OCI-LY1 (cell line): ENCODE measurements around the gene DDX59.

Source experiments
- H2AFZ ChIP-seq: fragments of 200-600 bp; sonication (generic), shearing (Covaris generic); 2 replicates; pipeline ENCODE4 v1.6.0; 2014; ENCODE audit warnings: antibody characterized with exemption, mild to moderate bottlenecking, low read length
- H3F3A ChIP-seq: fragments of 200-600 bp; sonication (generic), shearing (Covaris generic); 2 replicates; pipeline ENCODE4 v1.6.0; 2014; ENCODE audit warnings: mild to moderate bottlenecking, antibody characterized with exemption, low read length, moderate library complexity; ENCODE audit not compliant: insufficient read depth
- H3K27ac ChIP-seq: fragments of 200-600 bp; sonication (generic); 2 replicates; pipeline ENCODE4 v1.5.1; 2014; ENCODE audit warnings: low read length, mixed run types, mild to moderate bottlenecking, low read depth; ENCODE audit not compliant: poor library complexity, severe bottlenecking
- H3K27me3 ChIP-seq: fragments of 200-600 bp; sonication (generic); 2 replicates; pipeline ENCODE4 v1.6.0; 2014; ENCODE audit warnings: antibody characterized with exemption, mild to moderate bottlenecking, low read length, moderate library complexity; ENCODE audit not compliant: insufficient read depth
- H3K36me3 ChIP-seq: fragments of 200-600 bp; sonication (generic); 2 replicates; pipeline ENCODE4 v1.6.1; 2014; ENCODE audit warnings: mild to moderate bottlenecking, antibody characterized with exemption, low read length, moderate library complexity, mixed read lengths; ENCODE audit not compliant: insufficient read depth
- H3K4me1 ChIP-seq: fragments of 200-600 bp; sonication (generic); 2 replicates; pipeline ENCODE4 v1.5.1; 2014; ENCODE audit warnings: mild to moderate bottlenecking, low read length, moderate library complexity; ENCODE audit not compliant: insufficient read depth, severe bottlenecking
- H3K4me2 ChIP-seq: fragments of 200-600 bp; sonication (generic), shearing (Covaris generic); 2 replicates; pipeline ENCODE4 v1.6.1; 2014; ENCODE audit warnings: low read length
- H3K4me3 ChIP-seq: fragments of 200-600 bp; sonication (generic); 2 replicates; pipeline ENCODE4 v1.5.1; 2014; ENCODE audit warnings: low read length, low read depth, mild to moderate bottlenecking, mixed read lengths; ENCODE audit not compliant: poor library complexity, severe bottlenecking
- H3K79me2 ChIP-seq: fragments of 200-600 bp; shearing (Covaris generic); 2 replicates; pipeline ENCODE4 v1.6.1; 2016; ENCODE audit warnings: mixed run types, low read length, mixed read lengths; ENCODE audit not compliant: insufficient read depth
- H3K9ac ChIP-seq: fragments of 200-600 bp; sonication (generic), shearing (Covaris generic); 2 replicates; pipeline ENCODE4 v1.6.1; 2014; ENCODE audit warnings: mild to moderate bottlenecking, low read length, mixed read lengths
- H3K9me2 ChIP-seq: fragments of 200-600 bp; sonication (generic), shearing (Covaris generic); 2 replicates; pipeline ENCODE4 v1.6.1; 2014; ENCODE audit warnings: low read depth, mild to moderate bottlenecking, low read length, mixed read lengths
- H3K9me3 ChIP-seq: fragments of 200-600 bp; shearing (Covaris generic); 2 replicates; pipeline ENCODE4 v1.6.1; 2014; ENCODE audit warnings: low read length, mixed read lengths
- H4K20me1 ChIP-seq: fragments of 200-600 bp; sonication (generic), shearing (Covaris generic); 2 replicates; pipeline ENCODE4 v1.6.0; 2016; ENCODE audit warnings: mild to moderate bottlenecking, low read length; ENCODE audit not compliant: insufficient read depth
- CTCF ChIP-seq: fragments of 200-600 bp; sonication (generic), shearing (Covaris generic); IDR thresholded peaks from 2 replicates; pipeline ENCODE4 v1.5.1; 2017; ENCODE audit warnings: mild to moderate bottlenecking, antibody characterized with exemption, low read length, moderate library complexity, mixed read lengths
- EZH2 ChIP-seq: fragments of 200-600 bp; sonication (generic), shearing (Covaris generic); IDR thresholded peaks from 2 replicates; pipeline ENCODE4 v1.8.0; 2017; ENCODE audit warnings: borderline replicate concordance, mixed run types, mild to moderate bottlenecking, antibody characterized with exemption, low read length, moderate library complexity, mixed read lengths

Gene DDX59

GRCh38 chr1:200620273-200621131 lies 49.2 kb downstream of the DDX59 start, which contains the start of gene KIF14:
KIF14 (minus strand) TSS chr1:200620751; CDS start chr1:200618723, 2,028 bp downstream.
- H3K4me3 ChIP-seq = peak within 1 kb of the TSS; percentile 87
- no peaks in the 10 kb centered on the region for H4K20me1 ChIP-seq
- H3K36me3 ChIP-seq = peaks cover 25% of the 10 kb centered on the region
- peak within 1 kb of the TSS; percentile 86 for H3K9ac ChIP-seq
- no peaks in the 10 kb centered on the region for H3K9me2 ChIP-seq
- H2AFZ ChIP-seq = peak within 1 kb of the TSS; percentile 98
- H3K4me2 ChIP-seq = peak within 1 kb of the TSS; percentile 98
- H3K27ac ChIP-seq = peak within 1 kb of the TSS; percentile 61
- no peaks in the 10 kb centered on the region for H3K79me2 ChIP-seq
- H3F3A ChIP-seq = no peaks in the 10 kb centered on the region
- H3K4me1 ChIP-seq = peaks cover 20% of the 10 kb centered on the region
- no peaks in the 10 kb centered on the region for H3K9me3 ChIP-seq
- H3K27me3 ChIP-seq = no peaks in the 10 kb centered on the region
- no peak for TF ChIP-seq CTCF
- no peak for TF ChIP-seq EZH2

- H3K36me3 ChIP-seq = peaks cover 31% of the 10 kb centered on the region
- TF ChIP-seq CTCF (no peak), EZH2 (no peak)
- no peak overlapping the region for H3K27ac ChIP-seq
- H2AFZ ChIP-seq = no peak overlapping the region
- H4K20me1 ChIP-seq = no peaks in the 10 kb centered on the region
- peak overlapping the region; percentile 87 for H3K4me3 ChIP-seq
- no peaks in the 10 kb centered on the region for H3K27me3 ChIP-seq
- H3K9me3 ChIP-seq = no peaks in the 10 kb centered on the region
- no peaks in the 10 kb centered on the region for H3F3A ChIP-seq
- no peaks in the 10 kb centered on the region for H3K79me2 ChIP-seq
- H3K9ac ChIP-seq = peak overlapping the region; percentile 86
- H3K4me1 ChIP-seq = peaks cover 20% of the 10 kb centered on the region
- H3K4me2 ChIP-seq = peak overlapping the region; percentile 98
- no peaks in the 10 kb centered on the region for H3K9me2 ChIP-seq
Observed at GRCh38 chr1:200619894-200620272, 49.8 kb downstream of the DDX59 start.

- H2AFZ ChIP-seq = no peak overlapping the region
- H3K27ac ChIP-seq = no peak overlapping the region
- H3F3A ChIP-seq = no peaks in the 10 kb centered on the region
- H3K4me3 ChIP-seq = no peak overlapping the region
- no peaks in the 10 kb centered on the region for H3K27me3 ChIP-seq
- H3K79me2 ChIP-seq = no peaks in the 10 kb centered on the region
- H3K9ac ChIP-seq = no peak overlapping the region
- H3K4me2 ChIP-seq = no peak overlapping the region
- no peaks in the 10 kb centered on the region for H3K9me3 ChIP-seq
- H3K36me3 ChIP-seq = peaks cover 67% of the 10 kb centered on the region
- no peaks in the 10 kb centered on the region for H3K9me2 ChIP-seq
- H4K20me1 ChIP-seq = no peaks in the 10 kb centered on the region
- TF ChIP-seq CTCF (no peak), EZH2 (no peak)
- no peaks in the 10 kb centered on the region for H3K4me1 ChIP-seq
Observed at GRCh38 chr1:200610846-200611245, 58.9 kb downstream of the DDX59 start.
